ENCODE data around the gene ACTBL2. TPM values are rescaled to one million over a fixed set of nuclear protein-coding genes. Genes with fewer than 3 reads are reported as not detected.
"Not testable (repeated sequence)": the region's sequence is repeated elsewhere in the genome, so short reads cannot be mapped to it uniquely, and the experiment has no call there.

The ACTBL2 gene
- polyA plus RNA-seq, 1 donor, result not detected

DNA sequence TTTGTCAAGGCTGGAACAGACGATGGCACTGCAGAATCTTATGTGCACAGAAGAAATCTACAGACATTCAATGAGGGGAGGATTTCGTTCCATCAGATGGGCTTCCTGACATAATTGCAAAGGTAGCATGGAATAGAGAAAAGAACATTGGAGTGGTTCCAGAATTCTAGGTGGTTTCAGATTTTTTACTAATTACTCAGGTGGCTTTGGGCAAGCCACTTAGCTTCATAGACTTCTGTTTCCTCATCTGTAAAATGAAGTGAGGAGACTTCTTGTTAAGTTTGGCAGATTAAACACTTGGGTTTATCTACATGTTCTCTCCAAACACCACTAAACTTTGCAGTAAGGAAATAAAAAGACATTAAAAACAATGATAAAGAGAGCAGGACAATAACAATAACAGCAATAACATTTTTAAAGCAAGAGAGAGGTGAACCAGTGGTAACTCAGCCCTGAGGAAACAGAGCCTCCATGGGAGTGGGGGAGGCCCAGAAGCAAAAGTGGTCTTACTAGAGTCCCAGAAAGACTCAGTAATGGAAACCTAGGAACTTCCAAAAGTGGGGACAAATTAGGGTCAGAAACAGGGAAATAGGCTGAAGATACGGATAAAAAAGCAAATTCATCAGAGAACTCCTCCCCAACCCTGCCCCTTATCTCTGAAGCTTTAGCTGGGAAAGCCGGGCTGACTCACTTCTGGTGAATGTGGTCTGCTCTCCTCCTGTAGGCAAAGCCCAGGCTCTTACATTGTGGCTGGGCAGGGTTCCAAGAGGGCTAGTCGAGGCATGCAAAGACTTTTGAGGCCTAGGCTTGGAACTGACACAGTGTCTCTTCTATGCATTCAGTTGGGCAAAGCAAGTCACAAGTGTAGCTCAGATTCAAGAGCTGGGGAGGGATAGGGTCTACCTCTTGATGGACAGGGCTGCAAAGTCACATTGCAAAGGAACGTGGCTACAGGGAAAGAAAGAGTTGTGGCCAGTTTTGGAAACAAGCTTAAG lies 11.8 kb upstream of the ACTBL2 start:
- DNase-seq (ENCODE audit: low read depth), result no peak

DNA sequence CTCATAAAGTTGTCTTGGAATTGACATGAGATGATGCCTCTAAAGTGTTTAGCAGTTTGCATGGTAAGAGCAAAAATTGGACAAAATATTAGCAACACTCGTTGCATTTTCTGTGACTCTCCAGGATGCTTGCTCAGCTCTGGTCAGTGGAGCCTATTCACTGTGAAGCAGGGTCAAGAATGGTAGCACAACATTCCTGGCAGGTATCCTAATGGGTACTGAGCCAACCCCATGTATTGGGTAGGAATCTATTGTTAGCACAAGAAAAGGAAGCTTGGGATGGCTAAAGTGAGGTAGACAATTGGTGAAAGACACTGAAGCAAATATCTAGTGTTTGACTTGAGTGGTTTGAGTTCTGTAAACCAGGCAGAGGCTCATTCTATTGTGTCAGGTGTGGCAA lies 10.4 kb upstream of the ACTBL2 start:
- DNase-seq (ENCODE audit: low read depth), result no peak

DNA sequence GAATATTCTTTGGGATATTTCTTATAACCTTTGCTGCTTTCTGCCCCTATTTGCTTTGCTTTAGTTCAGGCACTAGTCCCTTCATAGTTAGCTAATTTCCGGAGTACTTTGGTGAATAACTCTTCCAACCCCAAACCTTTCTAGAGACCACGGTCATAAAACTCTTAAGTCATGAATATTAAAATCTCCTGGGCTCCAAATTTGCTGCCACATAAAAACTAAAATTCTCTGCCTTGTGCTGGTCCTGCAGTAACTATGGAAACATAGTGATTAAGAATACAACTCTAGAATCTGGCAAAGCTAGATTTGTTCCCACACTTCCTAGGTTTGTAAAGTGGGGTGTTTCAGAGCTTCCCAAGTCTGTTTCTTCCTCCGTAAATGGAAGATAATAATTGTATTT lies 10.0 kb upstream of the ACTBL2 start:
- no peak for DNase-seq (ENCODE audit: low read depth)

DNA sequence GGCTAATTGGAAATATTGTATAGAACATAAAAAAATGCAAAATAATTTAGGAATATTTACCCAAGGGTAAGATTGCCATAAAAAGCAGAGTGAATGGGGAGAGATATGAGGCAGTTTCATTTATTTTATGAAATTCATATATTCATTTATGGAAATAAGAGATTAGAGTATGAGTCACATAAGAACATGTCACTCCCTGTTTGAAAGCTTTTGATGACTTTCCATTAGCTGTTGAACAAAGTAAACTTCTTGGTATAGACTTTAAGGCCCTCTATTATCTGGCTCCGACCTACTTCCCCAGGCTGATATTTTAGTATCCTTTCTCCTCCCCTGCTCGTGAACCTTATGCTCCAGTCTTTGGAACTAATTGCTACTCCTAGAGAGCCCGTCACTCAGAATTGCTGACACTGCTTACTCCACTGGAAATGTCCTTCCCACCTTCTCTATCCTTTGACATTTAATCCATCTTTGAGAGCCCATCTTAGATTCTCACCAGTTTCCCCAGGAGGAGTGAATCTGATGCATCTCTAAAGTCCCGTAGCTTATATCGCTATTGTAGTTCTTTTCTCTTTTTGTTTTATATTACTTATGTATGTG lies 8.9 kb upstream of the ACTBL2 start:
- no peak for DNase-seq (ENCODE audit: low read depth)

DNA sequence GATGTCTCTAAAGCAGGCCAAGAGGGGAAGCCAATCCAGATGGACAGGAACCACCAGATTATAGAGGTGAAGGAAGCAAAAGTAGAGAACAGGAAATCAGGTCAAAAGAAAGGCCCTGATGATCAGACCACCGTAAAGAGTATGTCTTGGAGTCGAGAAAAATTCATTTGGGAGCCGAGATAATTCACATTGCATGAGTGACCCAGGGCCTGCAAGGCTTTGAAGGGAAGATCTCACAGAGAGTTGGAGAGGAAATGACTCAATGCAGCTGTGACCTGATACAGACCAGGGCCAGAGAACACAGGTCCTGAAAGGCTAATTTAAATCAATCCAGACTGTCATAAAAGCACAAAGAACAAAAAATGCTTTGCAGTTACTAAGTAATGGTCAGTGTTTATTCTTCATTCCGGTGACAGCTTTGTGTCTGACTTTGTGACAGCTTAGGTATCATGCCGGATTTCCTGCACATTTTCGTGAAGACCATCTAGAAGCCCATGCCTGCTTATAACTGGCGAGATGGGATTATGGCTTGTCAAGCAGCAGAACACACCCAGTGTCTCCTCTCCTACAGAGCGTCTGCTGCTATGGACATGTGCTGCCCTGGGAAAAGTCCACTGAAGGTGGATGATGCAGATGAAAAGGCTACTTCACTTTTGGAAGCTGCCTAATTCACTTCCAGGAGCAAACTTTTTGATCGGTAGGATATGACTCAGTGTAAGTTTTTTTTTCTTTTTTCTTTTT lies 5.8 kb upstream of the ACTBL2 start:
- no peak for DNase-seq (ENCODE audit: low read depth)

DNA sequence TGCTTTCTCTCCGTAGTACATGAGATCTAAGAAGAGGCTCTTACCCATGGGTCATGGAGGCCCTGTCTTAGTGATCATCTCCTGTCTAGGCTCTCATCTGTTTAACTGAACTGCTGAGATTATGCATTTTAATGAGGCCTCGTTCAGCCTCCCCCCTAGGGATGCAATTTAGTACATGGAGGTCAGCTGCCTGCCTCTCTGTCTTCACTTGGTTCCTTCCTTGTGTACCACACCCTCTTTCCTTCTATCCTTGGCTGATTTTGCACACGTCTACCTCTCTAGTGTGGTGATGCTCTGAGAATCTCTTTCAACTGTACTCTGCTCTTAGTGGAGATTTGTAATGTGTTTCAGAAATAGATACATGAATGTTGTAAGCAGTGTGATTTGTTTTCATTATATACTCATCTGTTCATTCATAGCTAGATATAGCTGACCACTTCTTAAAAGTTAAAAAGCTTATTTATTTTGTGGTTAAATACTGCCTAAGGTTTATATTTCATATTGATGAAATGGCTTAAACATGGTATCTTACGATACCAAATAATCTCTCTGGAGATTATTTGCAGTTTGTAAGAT lies 3.5 kb upstream of the ACTBL2 start:
- DNase-seq (ENCODE audit: low read depth), result no peak

DNA sequence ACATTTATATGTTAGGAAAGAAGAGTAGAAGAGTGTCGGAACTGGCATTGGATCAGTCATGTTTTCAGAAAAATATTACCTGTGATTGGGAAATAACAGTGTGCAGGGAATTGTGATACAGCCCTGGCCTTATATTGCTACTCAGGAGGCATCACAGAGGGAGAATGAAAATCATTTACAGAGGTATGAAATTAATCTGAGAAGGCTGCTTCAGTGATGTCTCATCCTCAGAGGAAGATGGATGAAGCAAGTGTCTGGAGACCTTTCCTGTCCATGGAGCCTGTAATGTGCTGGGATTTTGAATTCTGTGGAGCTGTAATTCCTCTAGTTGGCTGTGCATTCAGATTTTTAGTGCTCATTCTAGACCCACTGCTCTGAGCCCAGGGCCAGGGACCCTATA lies 3.8 kb downstream of the ACTBL2 start:
- no peak for DNase-seq (ENCODE audit: low read depth)

DNA sequence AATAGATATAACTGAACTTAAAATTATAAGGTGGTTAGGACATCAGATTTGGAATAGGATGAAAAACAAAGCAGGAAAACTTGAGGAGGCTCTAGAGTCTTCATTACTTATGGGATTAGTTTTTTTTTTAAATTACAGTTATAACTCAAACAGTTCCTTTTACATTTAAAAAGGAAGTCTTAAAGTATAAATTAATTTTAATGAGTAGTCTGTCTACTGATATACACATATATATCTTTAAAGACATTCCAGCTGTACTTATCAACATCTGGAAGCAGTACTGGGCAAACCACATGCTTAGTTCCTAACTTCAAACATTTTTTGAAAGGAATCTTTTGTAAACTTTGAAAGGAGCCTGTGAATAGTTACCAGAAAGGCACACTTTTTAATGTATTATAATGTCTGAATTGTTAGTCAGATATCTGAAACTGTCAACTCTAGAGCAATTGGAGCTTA lies 6.0 kb downstream of the ACTBL2 start:
- no peak for DNase-seq (ENCODE audit: low read depth)

DNA sequence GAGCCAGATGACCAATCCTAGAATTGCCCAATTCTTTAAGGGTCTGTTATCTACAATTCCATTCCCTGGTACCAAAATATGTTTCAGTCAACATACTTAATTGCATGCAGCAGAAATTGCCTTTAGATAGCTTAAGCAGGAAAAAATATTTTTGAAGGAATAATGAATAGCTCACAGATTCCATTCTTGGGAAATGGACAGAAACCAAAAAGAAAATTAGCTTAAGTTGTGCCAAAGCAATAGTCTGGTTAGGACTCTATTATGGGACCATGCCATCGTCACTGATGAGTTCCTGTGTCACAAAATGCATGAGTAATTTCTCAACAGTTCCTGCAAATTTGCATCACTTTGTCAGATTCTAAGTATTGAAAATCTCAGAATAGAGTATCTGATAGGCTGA lies 12.3 kb downstream of the ACTBL2 start:
- no peak for DNase-seq (ENCODE audit: low read depth)

DNA sequence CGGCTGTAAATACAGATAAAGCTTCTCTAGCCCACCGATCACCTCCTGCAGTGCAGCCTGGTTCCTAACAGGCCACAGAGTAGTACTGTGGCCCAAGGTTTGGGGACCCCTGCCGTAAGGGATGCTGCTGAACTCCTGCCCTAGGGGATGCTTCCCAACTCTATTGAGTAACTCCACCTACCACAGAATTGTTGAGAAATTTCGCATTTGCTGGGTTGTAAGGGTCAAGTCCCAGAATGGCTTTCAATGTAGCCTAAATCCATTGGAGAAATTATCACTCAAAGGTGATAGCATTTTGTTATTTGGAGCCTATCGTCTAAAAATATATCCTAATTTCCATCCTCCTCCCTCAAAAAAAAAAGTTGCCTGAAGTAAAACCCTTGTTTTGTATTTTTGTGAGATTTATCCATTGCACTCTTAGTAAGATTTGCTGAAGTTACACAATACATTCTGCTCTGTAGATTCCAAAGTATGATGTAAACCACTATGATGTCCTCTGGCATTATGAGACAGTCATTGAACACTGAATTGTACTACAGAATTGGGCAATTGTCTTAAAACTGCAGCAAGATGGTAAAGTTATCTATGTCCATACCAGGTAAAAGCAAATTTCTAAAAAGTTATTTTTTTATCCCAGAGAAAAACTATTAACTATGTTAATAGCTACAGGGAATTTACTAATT lies 14.0 kb downstream of the ACTBL2 start:
- no peak for DNase-seq (ENCODE audit: low read depth)

DNA sequence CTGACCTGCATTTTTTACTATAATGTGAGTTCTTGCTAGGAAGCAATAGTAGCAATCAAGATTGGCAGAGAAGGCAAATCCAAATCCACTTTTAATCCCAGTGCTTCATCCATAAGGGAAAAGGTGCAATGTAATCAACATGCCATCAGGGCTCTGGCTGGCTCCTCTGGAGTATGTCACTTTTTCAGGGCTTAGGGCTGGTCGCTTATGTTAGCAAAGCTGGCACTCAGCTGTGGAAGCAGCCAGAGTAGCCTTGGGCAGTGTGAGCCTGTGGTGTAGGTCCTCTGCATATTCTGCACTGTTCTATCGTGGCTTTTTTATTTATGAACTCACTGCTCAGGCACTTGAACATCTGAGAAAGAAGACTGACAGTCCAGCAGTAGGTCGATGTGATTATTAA lies 16.1 kb downstream of the ACTBL2 start:
- no peak for DNase-seq (ENCODE audit: low read depth)

DNA sequence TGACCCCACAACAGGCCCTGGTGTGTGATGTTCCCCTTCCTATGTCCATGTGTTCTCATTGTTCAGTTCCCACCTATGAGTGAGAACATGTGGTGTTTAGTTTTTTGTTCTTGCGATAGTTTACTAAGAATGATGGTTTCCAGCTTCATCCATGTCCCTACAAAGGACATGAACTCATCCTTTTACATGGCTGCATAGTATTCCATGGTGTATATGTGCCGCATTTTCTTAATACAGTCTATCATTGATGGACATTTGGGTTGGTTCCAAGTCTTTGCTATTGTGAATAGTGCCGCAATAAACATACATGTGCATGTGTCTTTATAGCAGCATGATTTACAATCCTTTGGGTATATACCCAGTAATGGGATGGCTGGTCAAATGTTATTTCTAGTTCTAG lies 22.6 kb downstream of the ACTBL2 start:
- not testable (repeated sequence) for DNase-seq (ENCODE audit: low read depth)

DNA sequence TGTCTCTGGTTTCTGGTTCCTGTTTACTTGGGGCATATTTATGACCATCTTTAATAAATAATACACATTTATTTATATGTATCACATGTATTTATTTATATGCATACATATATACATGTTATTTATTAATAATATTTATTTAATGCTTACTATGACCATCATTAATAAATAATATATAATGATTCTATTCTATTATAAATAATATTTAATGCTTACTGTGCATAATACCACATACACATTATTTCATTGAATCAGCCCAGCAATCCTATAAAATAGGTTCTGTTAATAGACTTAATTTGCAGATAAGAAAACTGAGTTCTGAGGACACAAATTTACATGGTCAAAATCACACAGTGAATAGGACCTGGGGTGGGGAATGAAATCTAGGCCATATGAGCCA lies 24.2 kb downstream of the ACTBL2 start:
- DNase-seq (ENCODE audit: low read depth), result no peak

DNA sequence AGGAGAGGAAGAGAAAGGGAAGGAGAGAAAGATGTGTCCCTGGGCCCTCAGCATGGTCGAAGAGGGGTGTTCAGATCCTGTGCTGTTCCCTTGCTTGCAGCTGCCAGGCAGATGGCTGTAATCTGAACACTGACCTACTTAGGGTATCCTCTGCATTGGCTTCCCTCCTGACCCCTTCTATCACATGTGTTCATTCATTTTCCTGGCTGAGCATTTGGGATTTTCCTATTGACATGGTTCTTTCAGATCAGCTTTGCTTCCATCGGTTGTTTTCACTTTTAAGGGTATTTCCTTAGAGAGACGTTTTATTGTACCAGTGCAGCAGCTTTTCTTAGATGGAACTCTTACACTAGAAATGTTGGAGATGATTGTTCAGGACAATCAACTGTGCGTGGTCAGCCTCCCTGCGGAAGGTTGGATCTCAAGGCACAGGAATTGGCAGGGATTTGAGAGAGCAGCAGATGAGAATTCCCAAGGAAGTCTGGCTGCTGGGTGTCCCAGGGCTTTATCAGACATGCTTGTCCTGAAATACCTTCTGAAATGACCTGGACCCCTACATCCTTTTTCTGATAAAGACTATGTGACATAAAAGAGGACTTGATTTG lies 26.0 kb downstream of the ACTBL2 start:
- no peak for DNase-seq (ENCODE audit: low read depth)

DNA sequence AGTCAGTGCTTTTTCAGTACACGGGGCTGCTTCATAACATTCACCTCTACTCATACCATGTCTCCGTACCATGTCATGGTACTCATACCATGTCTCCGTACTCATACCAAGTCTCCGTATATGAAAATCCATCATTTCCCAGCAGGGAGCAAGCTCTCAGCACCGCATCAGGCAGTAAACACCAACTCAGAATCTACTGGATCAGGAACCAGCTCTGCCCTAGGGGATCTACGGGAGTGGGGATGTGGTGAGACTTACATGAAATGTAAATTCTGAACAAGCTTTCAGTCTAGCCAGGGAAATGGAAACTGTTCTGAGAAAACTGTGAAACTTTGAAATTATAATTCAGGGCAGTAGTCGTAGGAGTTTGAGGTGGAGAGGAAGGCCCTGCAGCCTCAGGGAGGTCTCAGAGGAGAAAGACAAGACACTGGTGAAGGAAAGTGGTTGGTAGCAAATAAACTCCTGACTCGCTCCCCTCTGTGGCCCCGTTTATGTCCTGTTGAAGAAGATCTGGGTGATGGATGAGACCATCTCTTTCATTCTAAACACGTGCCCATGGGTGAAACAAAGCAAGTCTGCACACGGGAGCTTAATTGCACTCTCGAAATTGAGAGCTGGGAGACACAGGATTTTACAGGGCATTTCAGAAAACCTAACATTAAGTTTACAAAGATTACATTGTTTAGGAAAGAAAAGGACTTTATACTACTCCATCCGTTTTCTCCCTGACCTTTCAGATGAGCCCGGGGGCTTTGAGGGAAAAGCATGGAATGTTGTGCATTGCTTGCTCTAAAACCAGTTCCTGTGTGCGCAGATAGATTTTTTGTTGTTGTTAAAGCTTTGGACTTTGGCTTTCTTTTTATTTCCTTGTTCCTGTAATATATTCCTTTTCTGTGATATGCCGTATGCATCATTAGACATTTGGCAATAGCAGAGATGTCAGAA lies 26.8 kb downstream of the ACTBL2 start:
- DNase-seq (ENCODE audit: low read depth), result no peak

DNA sequence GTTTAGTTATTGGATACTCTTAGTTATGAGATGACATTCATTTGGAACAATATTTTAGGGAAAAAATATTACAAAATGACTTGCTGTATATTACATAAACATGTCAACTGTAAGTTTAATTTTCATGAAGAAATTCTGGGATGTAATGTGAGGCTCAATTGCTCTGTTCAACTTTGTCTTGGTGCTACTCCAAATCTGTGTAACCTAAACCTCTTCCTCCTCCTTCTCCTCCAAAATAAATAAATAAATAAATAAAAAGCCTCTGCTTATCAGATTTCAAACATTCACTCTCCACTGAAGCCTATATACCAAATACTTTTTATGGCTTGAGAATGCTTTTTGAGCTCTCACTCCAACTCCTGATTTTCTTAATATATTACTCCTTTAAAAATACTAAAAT lies 27.7 kb downstream of the ACTBL2 start:
- DNase-seq (ENCODE audit: low read depth), result no peak

DNA sequence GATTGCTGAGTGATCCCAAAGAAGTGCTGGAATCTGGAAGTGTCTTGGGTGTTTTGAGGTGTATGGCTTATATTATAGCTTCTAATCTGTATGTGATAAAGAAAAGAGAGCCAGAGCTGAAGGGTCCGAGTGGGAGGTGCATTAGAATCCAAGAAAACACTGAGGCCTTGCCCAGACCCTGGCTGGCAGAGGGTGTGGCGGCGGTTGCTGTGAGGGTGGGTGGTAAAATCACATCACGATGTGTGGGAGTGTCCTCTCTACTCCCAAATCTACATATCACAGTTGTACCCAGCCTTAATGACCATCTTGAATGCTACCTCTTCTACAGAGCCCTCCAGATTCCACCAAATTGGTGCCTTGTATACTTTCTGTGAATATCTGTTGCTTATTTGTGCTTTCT lies 28.9 kb downstream of the ACTBL2 start:
- DNase-seq (ENCODE audit: low read depth), result no peak

DNA sequence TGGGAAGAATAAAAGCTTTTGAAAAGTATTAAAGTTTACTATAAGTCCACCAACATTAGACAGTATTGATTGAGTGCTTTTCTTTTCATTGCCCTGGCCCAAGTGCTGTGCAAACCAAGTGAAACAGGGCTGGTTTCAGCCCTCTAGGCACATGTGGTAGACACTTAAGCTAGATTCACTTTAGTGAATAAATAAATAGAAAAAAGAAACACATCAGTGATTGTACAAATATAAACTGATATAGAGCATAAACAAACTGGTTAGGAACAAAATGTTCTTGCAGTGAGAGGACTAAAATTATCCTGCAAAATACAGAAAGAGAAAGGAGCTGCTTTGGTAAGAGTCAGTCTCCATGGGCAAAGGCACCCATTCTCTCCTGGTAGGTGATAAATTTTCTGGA lies 29.7 kb downstream of the ACTBL2 start:
- DNase-seq (ENCODE audit: low read depth), result no peak

DNA sequence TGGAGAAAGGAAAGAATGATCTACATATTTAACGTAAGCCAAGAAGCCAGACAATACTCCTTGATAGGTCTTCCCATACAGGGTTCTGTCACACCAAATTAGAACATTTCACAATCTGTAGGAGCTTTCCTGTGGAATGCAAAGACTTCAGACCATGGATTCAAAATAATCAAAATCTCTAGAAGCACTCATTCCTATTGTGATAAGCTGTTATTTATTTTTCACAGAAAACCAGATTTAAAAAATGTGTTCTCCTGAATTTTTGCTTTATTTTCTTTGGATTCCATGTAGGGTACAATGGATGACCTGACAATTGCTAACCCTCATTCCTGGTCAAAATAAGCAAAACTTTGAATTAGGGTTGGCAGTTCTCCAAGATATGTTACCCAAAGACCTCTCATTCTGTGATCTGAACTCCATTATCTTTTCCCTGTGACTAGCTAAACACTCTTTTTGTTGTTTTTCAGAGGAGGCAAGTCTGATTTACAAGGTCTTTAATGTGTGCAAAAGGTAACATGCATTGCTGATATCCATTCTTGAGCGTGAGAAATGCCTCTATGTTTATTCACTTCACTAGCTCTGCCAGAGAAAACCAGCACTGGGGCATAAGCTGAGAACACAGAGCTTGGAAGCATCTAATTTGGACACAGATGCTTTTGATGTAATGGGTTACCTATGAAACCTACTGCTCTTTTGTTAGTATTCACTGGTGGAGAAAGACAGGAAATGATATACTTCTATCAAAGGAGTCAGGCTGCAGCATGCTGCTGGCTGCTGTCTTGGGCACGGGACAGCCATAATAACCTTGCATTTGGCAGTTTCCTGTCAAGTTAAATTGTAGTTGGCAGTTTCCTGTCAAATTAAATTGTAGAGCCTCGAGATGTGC lies 31.4 kb downstream of the ACTBL2 start:
- DNase-seq (ENCODE audit: low read depth), result no peak
